GM19324 (cell line): ENCODE data around the gene PTPRF.
"Not testable (repeated sequence)": the region's sequence is repeated elsewhere in the genome, so short reads cannot be mapped to it uniquely, and the experiment has no call there.

Source experiments
- ATAC-seq: cut with Tn5 transposase; IDR thresholded peaks from one replicate; pipeline ENCODE4 v1.9.1; 2021; ENCODE audit warnings: mild to moderate bottlenecking, moderate library complexity; ENCODE audit not compliant: unreplicated experiment, low FRiP score

Gene PTPRF

DNA sequence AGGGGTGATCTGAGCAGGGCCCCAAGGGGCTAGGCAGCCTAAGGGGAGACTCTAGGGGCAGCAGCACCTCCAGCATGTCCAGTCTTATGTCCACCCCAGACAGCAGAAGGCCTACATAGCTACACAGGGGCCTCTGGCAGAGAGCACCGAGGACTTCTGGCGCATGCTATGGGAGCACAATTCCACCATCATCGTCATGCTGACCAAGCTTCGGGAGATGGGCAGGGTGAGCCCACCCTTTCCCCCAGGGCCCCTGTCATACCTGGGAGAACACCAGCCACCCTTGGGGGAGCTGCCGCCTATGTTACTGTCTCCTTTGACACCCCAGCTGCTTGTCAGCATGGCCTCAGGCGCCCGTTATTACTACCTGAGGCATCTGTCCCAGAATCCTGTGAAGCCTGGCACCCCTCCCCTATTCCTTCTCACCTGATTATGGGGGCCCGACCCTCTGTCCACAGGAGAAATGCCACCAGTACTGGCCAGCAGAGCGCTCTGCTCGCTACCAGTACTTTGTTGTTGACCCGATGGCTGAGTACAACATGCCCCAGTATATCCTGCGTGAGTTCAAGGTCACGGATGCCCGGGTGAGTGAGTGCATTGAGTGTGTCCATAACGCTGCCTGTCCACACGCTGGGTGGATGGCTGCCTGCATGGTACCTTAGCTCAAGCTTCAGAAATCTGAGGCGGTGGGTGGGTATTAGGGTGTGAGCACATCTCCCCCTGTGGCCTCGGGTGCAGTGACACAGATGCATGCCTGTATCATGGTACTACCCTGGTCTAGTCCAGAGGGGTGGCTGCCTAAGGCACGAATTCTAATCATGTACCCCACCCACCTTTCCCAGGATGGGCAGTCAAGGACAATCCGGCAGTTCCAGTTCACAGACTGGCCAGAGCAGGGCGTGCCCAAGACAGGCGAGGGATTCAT, 89.6 kb downstream of the PTPRF start:
- no peak for ATAC-seq

DNA sequence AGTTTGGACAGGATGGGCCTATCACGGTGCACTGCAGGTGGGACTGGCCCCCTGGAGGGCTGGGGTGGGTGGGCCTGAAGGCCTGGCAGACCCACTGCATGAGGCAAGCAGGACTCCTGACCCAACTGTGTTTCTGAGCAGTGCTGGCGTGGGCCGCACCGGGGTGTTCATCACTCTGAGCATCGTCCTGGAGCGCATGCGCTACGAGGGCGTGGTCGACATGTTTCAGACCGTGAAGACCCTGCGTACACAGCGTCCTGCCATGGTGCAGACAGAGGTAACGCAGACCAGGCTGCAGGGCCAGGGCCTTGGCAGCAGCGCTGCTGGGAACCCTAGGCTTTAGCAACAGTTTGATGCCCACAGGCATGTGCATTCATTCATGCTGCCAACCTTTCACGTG, 90.3 kb downstream of the PTPRF start:
- no peak for ATAC-seq

DNA sequence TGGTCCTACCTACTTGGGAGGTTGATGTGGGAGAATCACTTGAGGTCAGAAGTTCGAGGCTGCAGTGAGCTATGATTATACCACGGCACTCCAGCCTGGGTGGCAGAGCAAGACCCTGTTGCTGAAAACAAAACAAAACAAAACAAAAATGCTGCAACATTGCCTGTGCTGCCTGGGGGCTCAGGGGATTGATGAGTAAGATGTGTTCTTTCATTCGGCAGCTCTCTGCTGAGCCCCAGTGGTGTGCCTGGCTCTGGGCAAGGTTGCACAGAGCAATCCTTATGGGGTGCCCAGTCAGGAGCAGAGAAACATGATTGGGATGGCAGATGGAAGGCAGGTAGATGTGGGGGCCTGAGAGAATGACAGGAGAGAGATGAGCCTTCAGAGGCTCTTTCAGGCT, 90.7 kb downstream of the PTPRF start:
- no peak for ATAC-seq

DNA sequence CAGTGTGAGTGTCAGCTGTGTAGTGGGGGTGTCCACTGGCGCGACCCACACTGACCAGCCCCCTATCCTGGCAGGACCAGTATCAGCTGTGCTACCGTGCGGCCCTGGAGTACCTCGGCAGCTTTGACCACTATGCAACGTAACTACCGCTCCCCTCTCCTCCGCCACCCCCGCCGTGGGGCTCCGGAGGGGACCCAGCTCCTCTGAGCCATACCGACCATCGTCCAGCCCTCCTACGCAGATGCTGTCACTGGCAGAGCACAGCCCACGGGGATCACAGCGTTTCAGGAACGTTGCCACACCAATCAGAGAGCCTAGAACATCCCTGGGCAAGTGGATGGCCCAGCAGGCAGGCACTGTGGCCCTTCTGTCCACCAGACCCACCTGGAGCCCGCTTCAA, 91.2 kb downstream of the PTPRF start:
- no peak for ATAC-seq

DNA sequence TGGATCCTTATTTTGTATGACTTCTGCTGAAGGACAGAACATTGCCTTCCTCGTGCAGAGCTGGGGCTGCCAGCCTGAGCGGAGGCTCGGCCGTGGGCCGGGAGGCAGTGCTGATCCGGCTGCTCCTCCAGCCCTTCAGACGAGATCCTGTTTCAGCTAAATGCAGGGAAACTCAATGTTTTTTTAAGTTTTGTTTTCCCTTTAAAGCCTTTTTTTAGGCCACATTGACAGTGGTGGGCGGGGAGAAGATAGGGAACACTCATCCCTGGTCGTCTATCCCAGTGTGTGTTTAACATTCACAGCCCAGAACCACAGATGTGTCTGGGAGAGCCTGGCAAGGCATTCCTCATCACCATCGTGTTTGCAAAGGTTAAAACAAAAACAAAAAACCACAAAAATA, 91.8 kb downstream of the PTPRF start:
- no peak for ATAC-seq

DNA sequence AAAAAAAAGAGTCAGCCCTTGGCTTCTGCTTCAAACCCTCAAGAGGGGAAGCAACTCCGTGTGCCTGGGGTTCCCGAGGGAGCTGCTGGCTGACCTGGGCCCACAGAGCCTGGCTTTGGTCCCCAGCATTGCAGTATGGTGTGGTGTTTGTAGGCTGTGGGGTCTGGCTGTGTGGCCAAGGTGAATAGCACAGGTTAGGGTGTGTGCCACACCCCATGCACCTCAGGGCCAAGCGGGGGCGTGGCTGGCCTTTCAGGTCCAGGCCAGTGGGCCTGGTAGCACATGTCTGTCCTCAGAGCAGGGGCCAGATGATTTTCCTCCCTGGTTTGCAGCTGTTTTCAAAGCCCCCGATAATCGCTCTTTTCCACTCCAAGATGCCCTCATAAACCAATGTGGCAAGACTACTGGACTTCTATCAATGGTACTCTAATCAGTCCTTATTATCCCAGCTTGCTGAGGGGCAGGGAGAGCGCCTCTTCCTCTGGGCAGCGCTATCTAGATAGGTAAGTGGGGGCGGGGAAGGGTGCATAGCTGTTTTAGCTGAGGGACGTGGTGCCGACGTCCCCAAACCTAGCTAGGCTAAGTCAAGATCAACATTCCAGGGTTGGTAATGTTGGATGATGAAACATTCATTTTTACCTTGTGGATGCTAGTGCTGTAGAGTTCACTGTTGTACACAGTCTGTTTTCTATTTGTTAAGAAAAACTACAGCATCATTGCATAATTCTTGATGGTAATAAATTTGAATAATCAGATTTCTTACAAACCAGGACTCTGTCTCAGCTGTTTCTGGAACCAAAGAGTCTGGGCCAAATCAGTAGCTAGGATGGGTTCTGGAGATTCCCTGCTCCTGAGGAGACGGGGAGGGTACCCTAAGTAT, 92.5 kb downstream of the PTPRF start:
- ATAC-seq, result no peak

DNA sequence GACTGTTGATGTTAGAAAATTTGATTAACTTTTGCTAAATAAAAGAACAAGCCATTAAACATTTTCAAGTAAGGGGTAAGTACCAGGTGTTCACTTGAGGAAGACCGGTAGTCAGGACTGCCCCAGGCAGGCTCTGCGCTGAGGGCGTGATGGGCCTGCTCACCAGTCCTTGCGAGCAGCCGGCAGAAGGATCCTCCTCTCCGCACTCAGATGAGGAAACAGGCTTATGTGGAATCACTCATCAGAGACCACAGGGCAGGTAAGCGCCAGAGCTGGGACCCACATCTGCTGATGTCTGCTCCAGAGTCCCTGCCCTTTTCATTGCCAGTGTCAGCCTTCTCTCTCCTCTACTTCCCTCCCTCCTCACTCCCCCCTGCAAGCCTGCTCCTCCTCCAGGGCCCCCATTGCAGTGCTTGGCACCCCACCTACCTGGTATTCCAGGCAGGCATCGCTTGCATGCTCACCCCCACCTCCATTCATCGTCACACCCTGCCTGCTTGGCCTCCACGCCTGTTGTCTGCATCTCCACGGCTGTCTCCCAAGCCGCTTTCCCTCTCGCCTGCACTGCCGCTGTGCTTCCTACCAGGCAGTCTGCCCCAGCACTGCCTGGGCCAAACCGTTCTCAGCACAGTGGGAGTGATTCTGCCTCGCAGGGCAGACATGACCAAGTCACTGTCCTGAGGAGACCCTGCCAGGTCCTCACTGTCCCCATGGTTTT, 94.5 kb downstream of the PTPRF start:
- no peak for ATAC-seq

DNA sequence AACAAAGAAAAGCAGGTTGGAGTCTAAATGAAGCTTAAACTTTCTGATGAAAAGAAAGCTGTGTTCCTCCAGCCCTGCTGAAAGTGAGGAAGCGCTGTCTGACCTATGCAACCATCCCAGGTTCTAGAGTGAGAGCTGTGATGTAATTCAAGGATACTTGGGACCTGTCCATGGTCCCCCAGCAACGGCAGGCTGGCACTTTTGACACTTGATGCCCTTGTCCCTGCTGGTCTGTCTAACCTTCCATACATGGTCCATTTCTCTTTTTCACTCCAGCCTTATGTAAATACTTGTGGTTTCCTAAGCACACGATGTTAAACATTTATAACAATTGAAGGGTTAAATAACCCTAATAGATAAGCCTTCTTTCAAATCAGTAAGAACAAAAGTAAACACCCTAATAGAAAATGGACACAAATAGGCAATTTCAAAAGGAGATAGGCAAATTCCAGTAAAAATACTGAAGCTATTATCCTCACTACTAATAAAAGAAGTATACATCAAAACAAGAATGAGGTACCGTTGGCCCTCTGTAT, 101.5 kb downstream of the PTPRF start:
- ATAC-seq, result no peak

DNA sequence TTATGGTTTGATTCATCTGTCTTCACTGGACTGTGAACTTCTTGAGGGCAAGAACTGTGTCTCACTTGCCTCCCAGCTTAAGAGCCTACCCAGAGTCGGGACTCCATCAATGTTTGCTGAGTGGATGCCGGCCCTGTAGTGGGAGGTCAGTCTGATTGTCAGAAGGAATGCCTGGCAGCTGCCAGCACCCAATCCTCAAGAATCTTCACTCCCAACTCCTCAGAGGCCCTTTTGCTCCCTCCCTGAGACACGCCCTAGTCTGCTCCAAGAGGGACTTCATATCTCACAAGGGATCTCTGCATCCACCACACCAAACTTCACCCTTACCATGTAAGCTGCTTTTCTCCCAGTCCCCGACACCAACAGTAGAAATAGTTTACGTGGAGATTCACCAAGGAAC, 104.0 kb downstream of the PTPRF start:
- no peak for ATAC-seq

DNA sequence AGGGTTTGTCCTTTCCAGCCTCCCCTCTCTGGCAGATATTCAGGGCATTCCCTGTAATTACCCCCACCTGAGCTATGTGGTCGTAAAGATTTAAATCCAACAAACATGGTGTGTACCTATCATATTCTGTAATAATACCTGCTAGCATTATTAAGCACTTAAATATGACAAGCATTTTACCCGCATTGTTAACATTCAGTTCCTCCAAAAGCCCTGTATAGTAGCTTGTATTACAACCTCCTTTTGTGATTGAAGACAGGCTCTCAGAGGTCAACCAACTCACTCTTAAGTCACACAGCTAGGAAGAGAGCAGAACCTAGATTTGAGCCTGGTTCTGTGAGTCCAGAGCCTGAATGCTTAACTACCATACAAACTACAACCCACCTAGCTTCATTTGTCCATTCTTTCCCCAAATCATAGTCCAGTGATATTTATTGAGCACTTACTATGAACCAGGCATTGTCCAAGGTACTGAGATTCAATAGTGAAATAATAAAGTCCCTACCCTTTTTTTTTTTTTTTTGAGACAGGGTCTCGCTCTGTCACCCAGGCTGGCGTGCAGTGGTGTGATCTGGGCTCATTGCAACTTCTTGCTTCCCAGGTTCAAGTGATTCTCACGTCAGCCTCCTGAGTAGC, 105.4 kb downstream of the PTPRF start:
- ATAC-seq, result no peak

DNA sequence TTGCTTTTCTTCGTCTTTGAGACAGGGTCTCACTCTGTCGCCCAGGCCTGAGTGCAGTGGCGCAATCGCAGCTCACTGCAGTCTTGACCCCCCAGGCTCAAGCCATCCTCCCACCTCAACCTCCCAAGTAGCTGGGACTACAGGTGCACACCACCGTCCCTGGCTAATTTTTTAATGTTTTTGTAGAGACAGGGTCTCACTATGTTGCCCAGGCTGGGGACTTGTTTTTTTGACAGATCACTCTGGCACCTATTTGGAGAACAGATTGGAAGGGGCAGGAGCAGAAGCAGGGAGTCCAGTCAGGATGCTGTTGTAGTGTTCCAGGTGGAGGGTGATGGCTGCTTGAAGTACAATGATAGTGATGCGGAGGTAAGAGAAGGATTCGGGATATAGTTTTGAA, 106.6 kb downstream of the PTPRF start:
- no peak for ATAC-seq

DNA sequence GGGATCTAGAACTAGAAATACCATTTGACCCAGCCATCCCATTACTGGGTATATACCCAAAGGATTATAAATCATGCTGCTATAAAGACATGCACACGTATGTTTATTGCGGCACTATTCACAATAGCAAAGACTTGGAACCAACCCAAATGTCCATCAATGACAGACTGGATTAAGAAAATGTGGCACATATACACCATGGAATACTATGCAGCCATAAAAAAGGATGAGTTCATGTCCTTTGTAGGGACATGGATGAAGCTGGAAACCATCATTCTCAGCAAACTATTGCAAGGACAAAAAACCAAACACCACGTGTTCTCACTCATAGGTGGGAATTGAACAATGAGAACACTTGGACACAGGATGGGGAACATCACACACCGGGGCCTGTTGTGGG, 107.7 kb downstream of the PTPRF start:
- not testable (repeated sequence) for ATAC-seq

DNA sequence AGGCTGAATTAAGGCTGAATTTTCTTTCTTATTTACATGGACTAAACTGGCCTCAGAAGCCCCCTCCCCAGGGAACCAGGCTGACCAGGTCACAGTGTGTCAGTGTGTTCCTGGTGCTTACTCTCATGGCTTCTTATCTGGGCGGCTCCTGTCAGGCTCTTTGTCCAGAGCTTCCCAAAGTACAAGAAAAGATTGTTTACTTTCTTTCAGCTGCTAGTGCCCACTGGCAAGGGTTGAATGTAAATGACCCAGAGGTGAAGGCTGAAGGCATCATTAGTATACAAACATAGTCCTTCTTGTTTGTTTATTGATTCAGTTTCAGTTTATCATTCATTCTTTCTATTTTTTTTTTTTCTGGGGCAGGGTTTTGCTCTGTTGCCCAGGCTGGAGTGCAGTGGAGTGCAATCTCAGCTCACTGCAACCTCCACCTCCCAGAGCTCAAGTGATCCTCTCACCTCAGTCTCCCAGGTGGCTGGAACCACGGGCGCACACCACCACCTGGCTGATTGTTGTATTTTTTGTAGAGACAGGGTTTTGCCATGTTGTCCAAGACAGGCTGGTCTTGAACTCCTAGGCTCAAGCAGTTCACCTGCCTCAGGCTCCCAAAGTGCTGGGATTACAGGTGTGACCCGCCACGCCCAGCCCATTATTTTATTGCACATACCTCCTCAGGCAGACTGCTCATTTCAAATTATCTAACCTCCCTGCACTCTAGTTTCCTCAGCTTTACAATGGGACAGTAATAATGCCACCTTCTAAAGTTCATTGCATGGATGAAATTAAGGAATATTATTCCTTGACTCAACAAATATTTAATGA, 109.5 kb downstream of the PTPRF start:
- ATAC-seq, result no peak

DNA sequence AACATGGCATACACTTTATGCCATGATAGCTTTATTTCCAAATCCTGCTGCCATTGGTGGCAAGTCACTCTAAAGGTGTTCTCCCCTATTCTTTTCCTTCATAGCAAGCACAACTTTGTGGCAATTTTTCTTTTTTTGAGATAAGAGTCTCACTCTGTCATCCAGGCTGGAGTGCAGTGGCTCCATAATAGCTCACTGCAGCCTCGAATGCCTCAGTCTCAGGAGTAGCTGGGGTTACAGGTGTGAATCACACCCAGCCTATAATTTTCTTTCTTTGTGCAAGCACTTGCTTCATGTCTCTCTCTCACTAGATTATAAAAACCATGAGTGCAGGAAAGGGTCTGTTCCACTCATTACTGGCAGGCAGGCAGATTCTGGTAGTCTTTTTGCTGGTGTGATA, 113.9 kb downstream of the PTPRF start:
- ATAC-seq, result no peak

DNA sequence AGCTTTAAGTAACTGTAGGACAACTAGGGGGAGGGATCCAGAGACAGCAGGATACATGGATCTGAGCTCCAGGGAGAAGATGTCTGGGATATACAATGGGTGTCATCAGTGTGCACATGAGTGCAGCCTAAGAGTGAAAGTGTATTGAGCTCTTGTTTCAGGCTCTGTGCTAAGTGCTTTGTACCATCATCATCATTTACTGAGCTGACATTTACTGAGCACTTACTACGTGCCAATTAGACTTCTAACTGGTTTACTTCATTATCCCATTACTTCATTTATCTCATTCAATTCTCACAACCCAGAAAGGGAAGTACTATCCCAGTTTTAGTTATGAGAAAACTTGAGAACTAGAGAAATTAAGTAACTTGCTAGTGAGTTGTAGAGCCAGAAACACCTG, 114.8 kb downstream of the PTPRF start:
- no peak for ATAC-seq

DNA sequence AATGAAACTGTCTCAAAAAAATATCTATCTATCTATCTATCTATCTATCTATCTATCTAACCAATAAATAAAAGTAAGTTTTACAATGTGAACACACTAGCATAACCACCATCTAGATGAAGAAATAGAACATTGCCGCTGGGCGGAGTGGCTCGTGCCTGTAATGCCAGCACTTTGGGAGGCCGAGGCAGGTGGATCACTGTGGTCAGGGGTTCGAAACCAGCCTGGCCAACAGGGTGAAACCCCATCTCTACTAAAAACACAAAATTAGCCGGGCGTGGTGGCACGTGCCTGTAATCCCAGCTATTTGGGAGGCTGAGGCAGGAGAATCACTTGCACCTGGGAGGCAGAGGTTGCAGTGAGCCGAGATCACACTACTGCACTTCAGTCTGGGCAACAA, 116.6 kb downstream of the PTPRF start:
- ATAC-seq, result not testable (repeated sequence)

DNA sequence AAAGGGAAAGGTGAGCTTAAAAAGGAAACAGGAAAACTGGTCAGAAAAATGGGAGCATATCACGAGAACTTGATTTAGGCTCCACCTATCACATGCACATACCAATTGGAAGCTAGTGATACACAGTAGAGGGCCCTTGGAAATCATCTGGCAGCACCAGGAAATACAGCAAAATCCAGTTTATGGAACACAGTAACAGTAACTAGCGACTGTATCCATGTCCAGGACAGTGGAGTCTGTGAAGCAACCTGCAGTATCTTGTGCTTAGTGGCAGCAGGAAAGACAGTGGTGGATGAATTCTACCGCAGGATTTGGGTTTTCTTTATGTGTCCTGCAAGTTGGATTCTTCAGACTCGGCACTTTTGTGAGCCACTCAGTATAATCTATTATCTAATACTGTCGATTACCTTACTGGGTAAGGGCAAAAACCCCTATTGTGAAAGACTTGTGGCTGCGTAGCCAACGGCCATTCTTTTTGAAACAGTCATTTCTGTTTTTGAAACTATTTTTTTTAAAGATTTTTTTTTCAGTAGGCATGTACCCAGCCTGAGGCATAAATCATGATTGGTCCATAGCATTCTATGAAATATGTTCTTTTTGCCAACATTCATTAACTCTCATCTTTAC, 117.7 kb downstream of the PTPRF start:
- ATAC-seq, result no peak

DNA sequence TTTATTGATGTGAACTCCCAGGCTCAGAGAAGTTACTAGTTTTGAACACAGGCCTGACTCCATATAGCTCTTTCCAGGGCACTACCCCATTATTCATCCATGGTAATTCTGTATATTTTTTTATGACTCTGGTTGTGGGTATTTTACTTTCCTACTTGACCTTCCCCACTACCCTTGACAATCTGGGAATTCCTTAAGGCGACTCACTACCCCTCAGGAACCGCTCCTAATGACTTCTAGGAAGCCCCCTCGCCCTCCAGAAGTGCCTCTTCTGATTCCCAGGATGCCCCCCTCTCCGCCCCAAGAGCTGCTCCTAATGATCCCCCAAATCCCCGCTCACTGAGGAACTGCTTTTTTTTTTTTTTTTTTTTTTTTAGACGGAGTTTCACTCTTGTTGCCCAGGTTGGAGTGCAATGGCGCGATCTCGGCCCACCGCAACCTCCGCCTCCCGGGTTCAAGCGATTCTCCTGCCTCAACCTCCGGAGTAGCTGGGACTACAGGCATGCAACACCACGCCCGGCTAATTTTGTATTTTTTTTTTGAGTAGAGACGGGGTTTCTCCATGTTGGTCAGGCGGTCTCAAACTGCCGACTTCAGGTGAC, 118.3 kb downstream of the PTPRF start:
- no peak for ATAC-seq
